ENCODE data around the gene DPH7. TPM values are rescaled to one million over a fixed set of nuclear protein-coding genes. Genes with fewer than 3 reads are reported as not detected.

Gene DPH7
- total and polyA plus RNA-seq, 2 of the 8 experiments (the other 6 are each of a cell fraction or from before 2014, with no cell fraction given), result 44.6 to 45.5 TPM

DNA sequence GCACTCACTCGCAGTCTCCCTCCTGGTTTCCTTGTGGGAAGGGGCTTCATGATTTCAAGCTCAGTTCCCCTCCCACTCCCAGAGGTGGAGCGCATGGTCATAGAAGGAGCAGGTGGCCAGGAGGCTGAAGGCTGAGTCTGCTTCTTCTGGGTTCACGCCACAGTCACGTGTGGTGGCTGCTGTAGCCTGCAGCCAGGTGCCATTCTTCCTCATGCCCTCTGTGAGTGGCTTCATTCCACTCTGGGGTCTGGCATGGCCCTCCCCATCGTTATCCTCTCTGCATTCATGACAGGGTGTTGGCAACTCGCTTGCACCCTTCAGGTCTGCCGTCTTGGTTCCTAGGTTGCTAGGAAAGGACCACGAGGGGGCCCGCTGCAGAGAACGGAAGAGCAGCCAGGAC, 23.5 kb downstream of the DPH7 start (continued):
- TF ChIP-seq, protein P1, sequence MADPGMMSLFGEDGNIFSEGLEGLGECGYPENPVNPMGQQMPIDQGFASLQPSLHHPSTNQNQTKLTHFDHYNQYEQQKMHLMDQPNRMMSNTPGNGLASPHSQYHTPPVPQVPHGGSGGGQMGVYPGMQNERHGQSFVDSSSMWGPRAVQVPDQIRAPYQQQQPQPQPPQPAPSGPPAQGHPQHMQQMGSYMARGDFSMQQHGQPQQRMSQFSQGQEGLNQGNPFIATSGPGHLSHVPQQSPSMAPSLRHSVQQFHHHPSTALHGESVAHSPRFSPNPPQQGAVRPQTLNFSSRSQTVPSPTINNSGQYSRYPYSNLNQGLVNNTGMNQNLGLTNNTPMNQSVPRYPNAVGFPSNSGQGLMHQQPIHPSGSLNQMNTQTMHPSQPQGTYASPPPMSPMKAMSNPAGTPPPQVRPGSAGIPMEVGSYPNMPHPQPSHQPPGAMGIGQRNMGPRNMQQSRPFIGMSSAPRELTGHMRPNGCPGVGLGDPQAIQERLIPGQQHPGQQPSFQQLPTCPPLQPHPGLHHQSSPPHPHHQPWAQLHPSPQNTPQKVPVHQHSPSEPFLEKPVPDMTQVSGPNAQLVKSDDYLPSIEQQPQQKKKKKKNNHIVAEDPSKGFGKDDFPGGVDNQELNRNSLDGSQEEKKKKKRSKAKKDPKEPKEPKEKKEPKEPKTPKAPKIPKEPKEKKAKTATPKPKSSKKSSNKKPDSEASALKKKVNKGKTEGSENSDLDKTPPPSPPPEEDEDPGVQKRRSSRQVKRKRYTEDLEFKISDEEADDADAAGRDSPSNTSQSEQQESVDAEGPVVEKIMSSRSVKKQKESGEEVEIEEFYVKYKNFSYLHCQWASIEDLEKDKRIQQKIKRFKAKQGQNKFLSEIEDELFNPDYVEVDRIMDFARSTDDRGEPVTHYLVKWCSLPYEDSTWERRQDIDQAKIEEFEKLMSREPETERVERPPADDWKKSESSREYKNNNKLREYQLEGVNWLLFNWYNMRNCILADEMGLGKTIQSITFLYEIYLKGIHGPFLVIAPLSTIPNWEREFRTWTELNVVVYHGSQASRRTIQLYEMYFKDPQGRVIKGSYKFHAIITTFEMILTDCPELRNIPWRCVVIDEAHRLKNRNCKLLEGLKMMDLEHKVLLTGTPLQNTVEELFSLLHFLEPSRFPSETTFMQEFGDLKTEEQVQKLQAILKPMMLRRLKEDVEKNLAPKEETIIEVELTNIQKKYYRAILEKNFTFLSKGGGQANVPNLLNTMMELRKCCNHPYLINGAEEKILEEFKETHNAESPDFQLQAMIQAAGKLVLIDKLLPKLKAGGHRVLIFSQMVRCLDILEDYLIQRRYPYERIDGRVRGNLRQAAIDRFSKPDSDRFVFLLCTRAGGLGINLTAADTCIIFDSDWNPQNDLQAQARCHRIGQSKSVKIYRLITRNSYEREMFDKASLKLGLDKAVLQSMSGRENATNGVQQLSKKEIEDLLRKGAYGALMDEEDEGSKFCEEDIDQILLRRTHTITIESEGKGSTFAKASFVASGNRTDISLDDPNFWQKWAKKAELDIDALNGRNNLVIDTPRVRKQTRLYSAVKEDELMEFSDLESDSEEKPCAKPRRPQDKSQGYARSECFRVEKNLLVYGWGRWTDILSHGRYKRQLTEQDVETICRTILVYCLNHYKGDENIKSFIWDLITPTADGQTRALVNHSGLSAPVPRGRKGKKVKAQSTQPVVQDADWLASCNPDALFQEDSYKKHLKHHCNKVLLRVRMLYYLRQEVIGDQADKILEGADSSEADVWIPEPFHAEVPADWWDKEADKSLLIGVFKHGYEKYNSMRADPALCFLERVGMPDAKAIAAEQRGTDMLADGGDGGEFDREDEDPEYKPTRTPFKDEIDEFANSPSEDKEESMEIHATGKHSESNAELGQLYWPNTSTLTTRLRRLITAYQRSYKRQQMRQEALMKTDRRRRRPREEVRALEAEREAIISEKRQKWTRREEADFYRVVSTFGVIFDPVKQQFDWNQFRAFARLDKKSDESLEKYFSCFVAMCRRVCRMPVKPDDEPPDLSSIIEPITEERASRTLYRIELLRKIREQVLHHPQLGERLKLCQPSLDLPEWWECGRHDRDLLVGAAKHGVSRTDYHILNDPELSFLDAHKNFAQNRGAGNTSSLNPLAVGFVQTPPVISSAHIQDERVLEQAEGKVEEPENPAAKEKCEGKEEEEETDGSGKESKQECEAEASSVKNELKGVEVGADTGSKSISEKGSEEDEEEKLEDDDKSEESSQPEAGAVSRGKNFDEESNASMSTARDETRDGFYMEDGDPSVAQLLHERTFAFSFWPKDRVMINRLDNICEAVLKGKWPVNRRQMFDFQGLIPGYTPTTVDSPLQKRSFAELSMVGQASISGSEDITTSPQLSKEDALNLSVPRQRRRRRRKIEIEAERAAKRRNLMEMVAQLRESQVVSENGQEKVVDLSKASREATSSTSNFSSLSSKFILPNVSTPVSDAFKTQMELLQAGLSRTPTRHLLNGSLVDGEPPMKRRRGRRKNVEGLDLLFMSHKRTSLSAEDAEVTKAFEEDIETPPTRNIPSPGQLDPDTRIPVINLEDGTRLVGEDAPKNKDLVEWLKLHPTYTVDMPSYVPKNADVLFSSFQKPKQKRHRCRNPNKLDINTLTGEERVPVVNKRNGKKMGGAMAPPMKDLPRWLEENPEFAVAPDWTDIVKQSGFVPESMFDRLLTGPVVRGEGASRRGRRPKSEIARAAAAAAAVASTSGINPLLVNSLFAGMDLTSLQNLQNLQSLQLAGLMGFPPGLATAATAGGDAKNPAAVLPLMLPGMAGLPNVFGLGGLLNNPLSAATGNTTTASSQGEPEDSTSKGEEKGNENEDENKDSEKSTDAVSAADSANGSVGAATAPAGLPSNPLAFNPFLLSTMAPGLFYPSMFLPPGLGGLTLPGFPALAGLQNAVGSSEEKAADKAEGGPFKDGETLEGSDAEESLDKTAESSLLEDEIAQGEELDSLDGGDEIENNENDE (IDR thresholded peaks at IDR 0.05; ENCODE audit: insufficient replicate concordance, low read length), result no peak
- no peak for TF ChIP-seq CBX5 (IDR thresholded peaks at IDR 0.05; ENCODE audit: low read depth, low read length)
- no peak for TF ChIP-seq KDM1A (IDR thresholded peaks at IDR 0.05; ENCODE audit: borderline replicate concordance, low read length)
- TF ChIP-seq SRF (IDR thresholded peaks at IDR 0.05; ENCODE audit: low read depth, low read length), result no peak
- TF ChIP-seq NRF1 (IDR thresholded peaks at IDR 0.05; ENCODE audit: low read depth, low read length), result no peak
- TF ChIP-seq EP300 (IDR thresholded peaks at IDR 0.05; ENCODE audit: borderline replicate concordance in 1 of 2, low read depth in 2 of 2, low read length in 2 of 2), result no peak
- TF ChIP-seq CHD1 (IDR thresholded peaks at IDR 0.05; ENCODE audit: low read depth, low read length), result no peak
- TF ChIP-seq BCL11A (IDR thresholded peaks at IDR 0.05; ENCODE audit: low read depth in 2 of 2, low read length in 2 of 2), result no peak
- TF ChIP-seq, protein P2, sequence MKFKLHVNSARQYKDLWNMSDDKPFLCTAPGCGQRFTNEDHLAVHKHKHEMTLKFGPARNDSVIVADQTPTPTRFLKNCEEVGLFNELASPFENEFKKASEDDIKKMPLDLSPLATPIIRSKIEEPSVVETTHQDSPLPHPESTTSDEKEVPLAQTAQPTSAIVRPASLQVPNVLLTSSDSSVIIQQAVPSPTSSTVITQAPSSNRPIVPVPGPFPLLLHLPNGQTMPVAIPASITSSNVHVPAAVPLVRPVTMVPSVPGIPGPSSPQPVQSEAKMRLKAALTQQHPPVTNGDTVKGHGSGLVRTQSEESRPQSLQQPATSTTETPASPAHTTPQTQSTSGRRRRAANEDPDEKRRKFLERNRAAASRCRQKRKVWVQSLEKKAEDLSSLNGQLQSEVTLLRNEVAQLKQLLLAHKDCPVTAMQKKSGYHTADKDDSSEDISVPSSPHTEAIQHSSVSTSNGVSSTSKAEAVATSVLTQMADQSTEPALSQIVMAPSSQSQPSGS (IDR thresholded peaks at IDR 0.05; ENCODE audit: low read length), result no peak
- no peak for TF ChIP-seq YY1 (IDR thresholded peaks at IDR 0.05; ENCODE audit: low read depth, low read length)
- TF ChIP-seq SP4 (IDR thresholded peaks at IDR 0.05; ENCODE audit: low read length), result no peak
